ENCODE results near the gene SNTG2.
A peak's percentile ranks its signal among the peaks of the same experiment; 100 is the strongest.

SNTG2 gene

GRCh38 chr2:951224-952006 is 766 bp downstream of the SNTG2 start:
- no peak for DNase-seq

GRCh38 chr2:953408-953807 is 2.8 kb downstream of the SNTG2 start:
- no peak for DNase-seq

- no peak for DNase-seq
These were observed 3.5 kb downstream of the SNTG2 start for GRCh38 chr2:953975-954686.

GRCh38 chr2:954687-955000 is 4.0 kb downstream of the SNTG2 start:
- no peak for DNase-seq

- DNase-seq = no peak
These were observed 5.4 kb downstream of the SNTG2 start for GRCh38 chr2:955829-956731.

- DNase-seq = no peak
These were observed 8.8 kb downstream of the SNTG2 start for GRCh38 chr2:959457-959856.

- DNase-seq = no peak
These were observed 9.6 kb downstream of the SNTG2 start for GRCh38 chr2:960061-960736.

- DNase-seq = no peak
These were observed 11.1 kb downstream of the SNTG2 start for GRCh38 chr2:961786-962185.

- no peak for DNase-seq
These were observed 13.2 kb downstream of the SNTG2 start for GRCh38 chr2:963876-964275.

GRCh38 chr2:964562-964961 is 13.9 kb downstream of the SNTG2 start:
- no peak for DNase-seq

- DNase-seq = no peak
These were observed 15.0 kb downstream of the SNTG2 start for GRCh38 chr2:965640-966147.

GRCh38 chr2:973129-973528 is 22.5 kb downstream of the SNTG2 start:
- no peak for DNase-seq

- no peak for DNase-seq
These were observed 23.4 kb downstream of the SNTG2 start for GRCh38 chr2:974054-974453.

- DNase-seq = peak in 1 of 56 donors; percentile 11
These were observed 23.9 kb downstream of the SNTG2 start for GRCh38 chr2:974502-974901.

- no peak for DNase-seq
These were observed 24.4 kb downstream of the SNTG2 start for GRCh38 chr2:975095-975494.

GRCh38 chr2:979069-979928 is 28.6 kb downstream of the SNTG2 start:
- DNase-seq = no peak

GRCh38 chr2:980176-980575 is 29.5 kb downstream of the SNTG2 start:
- DNase-seq = no peak

- DNase-seq = no peak
These were observed 30.6 kb downstream of the SNTG2 start for GRCh38 chr2:981258-981657.

- no peak for DNase-seq
These were observed 31.1 kb downstream of the SNTG2 start for GRCh38 chr2:981759-982158.

- DNase-seq = no peak
These were observed 34.8 kb downstream of the SNTG2 start for GRCh38 chr2:985317-985898.

All from amygdala (tissue), 56 donors.